Uterus (tissue), 2 donors: ENCODE measurements around the gene AGBL1.

Experiments used
- CTCF ChIP-seq, 4 experiments: fragments of 200-600 bp in 2 of 4; fragments of 450-650 bp in 2 of 4; sonication (generic) in 2 of 4; IDR thresholded peaks; one replicate each; pipeline ENCODE4 v1.5.1; 2016 to 2019; ENCODE audit warnings: antibody characterized with exemption in 4 of 4, mild to moderate bottlenecking in 2 of 4, moderate library complexity in 1 of 4
- POLR2A ChIP-seq, 2 donors: fragments of 450-650 bp; IDR thresholded peaks; one replicate each; pipeline ENCODE4 v1.6.1; 2016; ENCODE audit warnings: antibody characterized with exemption in 2 of 2, mild to moderate bottlenecking in 1 of 2, moderate library complexity in 1 of 2

- TF ChIP-seq CTCF (IDR thresholded peaks at IDR 0.05) = no peak
- no peak for TF ChIP-seq POLR2A (IDR thresholded peaks at IDR 0.05)
These were observed 39.2 kb upstream of the AGBL1 start for GRCh38 chr15:86040356-86041033.
